Gastroesophageal sphincter (tissue), 3 donors: ENCODE data around the gene LITAFD.

Experiments used
- EP300 ChIP-seq: sonication (generic); formaldehyde crosslinking; IDR thresholded peaks from one replicate; pipeline ENCODE4 v1.6.1; 2017; ENCODE audit warnings: antibody characterized with exemption, mild to moderate bottlenecking
- POLR2A ChIP-seq, 2 donors: fragments of 450-650 bp; IDR thresholded peaks; one replicate each; pipeline ENCODE4 v1.6.1; 2017; ENCODE audit warnings: antibody characterized with exemption in 2 of 2, mild to moderate bottlenecking in 2 of 2, moderate library complexity in 1 of 2
- POLR2AphosphoS5 ChIP-seq: sonication (generic); formaldehyde crosslinking; IDR thresholded peaks from one replicate; pipeline ENCODE4 v1.6.1; 2017; ENCODE audit warnings: antibody characterized with exemption
- TF ChIP-seq, protein P1 (sequence below), 4 experiments: fragments of 200-600 bp in 2 of 4; fragments of 450-650 bp in 2 of 4; sonication (generic) in 1 of 4; IDR thresholded peaks; one replicate each; pipeline ENCODE4 v1.5.1; 2017 to 2019; ENCODE audit warnings: antibody characterized with exemption in 4 of 4, mild to moderate bottlenecking in 2 of 4, moderate library complexity in 2 of 4

DNA sequence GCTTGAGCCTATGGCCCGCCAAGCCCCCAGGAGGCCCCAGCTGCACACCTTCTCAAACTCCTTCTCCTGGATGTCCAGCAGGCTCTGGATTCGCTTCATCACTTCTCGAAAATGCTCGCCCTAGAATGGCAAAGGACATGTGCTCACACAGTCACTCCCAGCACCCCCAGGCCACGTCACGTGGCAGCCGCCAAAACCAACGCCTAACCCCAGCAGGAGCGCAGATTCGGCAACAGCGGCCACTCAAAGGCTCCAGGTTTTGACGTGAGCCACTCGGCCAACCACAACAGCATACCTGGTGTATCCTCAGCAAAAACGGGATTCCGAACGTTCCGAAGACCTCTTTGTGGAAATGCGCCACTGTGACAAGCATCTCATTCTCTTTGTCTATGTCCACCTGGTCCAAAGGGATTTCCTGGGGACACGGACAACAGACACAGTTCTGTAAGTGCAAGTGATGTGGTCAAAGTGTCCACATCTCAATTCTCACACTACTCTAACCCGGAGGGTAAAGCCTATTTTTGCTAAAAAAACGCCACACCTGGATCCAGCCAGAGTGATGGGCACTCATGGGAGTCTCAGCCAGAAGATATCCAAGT lies 12.7 kb downstream of the LITAFD start:
- TF ChIP-seq, protein P1, sequence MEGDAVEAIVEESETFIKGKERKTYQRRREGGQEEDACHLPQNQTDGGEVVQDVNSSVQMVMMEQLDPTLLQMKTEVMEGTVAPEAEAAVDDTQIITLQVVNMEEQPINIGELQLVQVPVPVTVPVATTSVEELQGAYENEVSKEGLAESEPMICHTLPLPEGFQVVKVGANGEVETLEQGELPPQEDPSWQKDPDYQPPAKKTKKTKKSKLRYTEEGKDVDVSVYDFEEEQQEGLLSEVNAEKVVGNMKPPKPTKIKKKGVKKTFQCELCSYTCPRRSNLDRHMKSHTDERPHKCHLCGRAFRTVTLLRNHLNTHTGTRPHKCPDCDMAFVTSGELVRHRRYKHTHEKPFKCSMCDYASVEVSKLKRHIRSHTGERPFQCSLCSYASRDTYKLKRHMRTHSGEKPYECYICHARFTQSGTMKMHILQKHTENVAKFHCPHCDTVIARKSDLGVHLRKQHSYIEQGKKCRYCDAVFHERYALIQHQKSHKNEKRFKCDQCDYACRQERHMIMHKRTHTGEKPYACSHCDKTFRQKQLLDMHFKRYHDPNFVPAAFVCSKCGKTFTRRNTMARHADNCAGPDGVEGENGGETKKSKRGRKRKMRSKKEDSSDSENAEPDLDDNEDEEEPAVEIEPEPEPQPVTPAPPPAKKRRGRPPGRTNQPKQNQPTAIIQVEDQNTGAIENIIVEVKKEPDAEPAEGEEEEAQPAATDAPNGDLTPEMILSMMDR (IDR thresholded peaks at IDR 0.05), result no peak
- TF ChIP-seq POLR2A (IDR thresholded peaks at IDR 0.05), result no peak
- no peak for TF ChIP-seq EP300
- TF ChIP-seq POLR2AphosphoS5, result no peak
